Thymus (tissue), 11 donors: ENCODE measurements around the gene CNTFR. TPM values are rescaled to one million over a fixed set of nuclear protein-coding genes. Genes with fewer than 3 reads are reported as not detected.
"Not testable (repeated sequence)": the region's sequence is repeated elsewhere in the genome, so short reads cannot be mapped to it uniquely, and the experiment has no call there.

Experiments used
- DNase-seq, 9 donors: peaks; one replicate each; pipeline ENCODE4 v3.0.0-alpha.2; 2013; ENCODE audit warnings: low spot score in 9 of 9, low read depth in 6 of 9, missing footprints in 1 of 9
- H3K27ac ChIP-seq, 2 donors: one replicate each; pipeline ENCODE4 v1.5.1; 2013; ENCODE audit warnings: control low read depth in 1 of 2, low read depth in 1 of 2, low read length in 1 of 2, mild to moderate bottlenecking in 1 of 2, moderate library complexity in 1 of 2
- H3K27me3 ChIP-seq, 2 donors: one replicate each; pipeline ENCODE4 v1.5.1; 2013; ENCODE audit warnings: low read length in 1 of 2; ENCODE audit not compliant: control insufficient read depth in 2 of 2, insufficient read depth in 1 of 2
- H3K36me3 ChIP-seq, 2 donors: one replicate each; pipeline ENCODE4 v1.5.1; 2013; ENCODE audit warnings: low read length in 1 of 2, mild to moderate bottlenecking in 1 of 2, moderate library complexity in 1 of 2; ENCODE audit not compliant: control insufficient read depth in 2 of 2, insufficient read depth in 2 of 2
- H3K4me1 ChIP-seq, 2 donors: one replicate each; pipeline ENCODE4 v1.5.1; 2013; ENCODE audit warnings: low read length in 2 of 2; ENCODE audit not compliant: control insufficient read depth in 2 of 2, insufficient read depth in 2 of 2
- H3K4me3 ChIP-seq, 2 donors: one replicate each; pipeline ENCODE4 v1.5.1; 2013; ENCODE audit warnings: low read length in 2 of 2, control low read depth in 1 of 2, mild to moderate bottlenecking in 1 of 2
- H3K9me3 ChIP-seq, 2 donors: one replicate each; pipeline ENCODE4 v1.5.1; 2013; ENCODE audit warnings: low read length in 1 of 2, mild to moderate bottlenecking in 1 of 2; ENCODE audit not compliant: control insufficient read depth in 2 of 2, insufficient read depth in 1 of 2
- WGBS: extraction: QIAGEN DNeasy Blood & Tissue Kit; methylation state at CpG from one replicate; pipeline ENCODE4 v1.1.7; 2013; 5-methylcytosine and 5-hydroxymethylcytosine counted together
- polyA plus RNA-seq: library from polyadenylated mRNA; stranded (reverse); fragments of 200-250 nt; gene quantifications from one replicate; pipeline ENCODE4 v1.2.3, GENCODE V29; 2013
- total RNA-seq: library from RNA; stranded (reverse); fragments of 120-200 nt; gene quantifications from one replicate; pipeline ENCODE4 v1.2.4, GENCODE V29; 2013
- donor health status: healthy.

CNTFR gene
- total and polyA plus RNA-seq, 2 donors, result 2.2 to 3.9 TPM

- H3K27me3 ChIP-seq, H3K4me3 ChIP-seq, H3K4me1 ChIP-seq, DNase-seq, H3K27ac ChIP-seq, H3K9me3 ChIP-seq, H3K36me3 ChIP-seq: not testable (repeated sequence)
- WGBS, result 93% methylated on average over 8 of the region's 8 CpGs
Observed at GRCh38 chr9:34532041-34532440, 57.5 kb downstream of the CNTFR start.

- 99% methylated on average over 2 of the region's 2 CpGs for WGBS
- DNase-seq, result no peak
- Histone ChIP-seq H3K4me1 (peaks cover 5 to 6% of the 10 kb centered on the region in 2 donors), H3K27ac (no peak overlapping the region), H3K27me3 (peaks cover 17 to 35% of the 10 kb centered on the region in 2 donors), H3K9me3 (peaks cover 0 to 4% of the 10 kb centered on the region in 2 donors), H3K4me3 (no peak overlapping the region), H3K36me3 (no peaks in the 10 kb centered on the region)
Observed at GRCh38 chr9:34526026-34526425, 63.5 kb downstream of the CNTFR start.

GRCh38 chr9:34524349-34524748 lies 65.2 kb downstream of the CNTFR start:
- 96% methylated on average over 3 of the region's 3 CpGs for WGBS

GRCh38 chr9:34522971-34523797 lies 66.3 kb downstream of the CNTFR start, which contains the start of gene ENHO:
Gene ENHO, minus strand, starts transcription at chr9:34522990. Its CDS starts 1,295 bp downstream, at chr9:34521695.
- 4% methylated on average over 63 of the region's 63 CpGs for WGBS
- Histone ChIP-seq H3K36me3 (no peaks in the 10 kb centered on the region), H3K9me3 (peaks cover 0 to 4% of the 10 kb centered on the region in 2 donors), H3K4me3 (peak within 1 kb of the TSS in 1 of 2 donors; percentile 44), H3K27me3 (peaks cover 17 to 54% of the 10 kb centered on the region in 2 donors), H3K4me1 (peaks cover 5 to 6% of the 10 kb centered on the region in 2 donors), H3K27ac (no peak within 1 kb of the TSS)
- DNase-seq, result peak; percentile 41 to 88 (median 78)

More at GRCh38 chr9:34524349-34524748, 65.2 kb downstream of the CNTFR start:
- DNase-seq, result no peak
- peaks cover 0 to 4% of the 10 kb centered on the region in 2 donors for H3K9me3 ChIP-seq
- H3K4me1 ChIP-seq, result peaks cover 5 to 6% of the 10 kb centered on the region in 2 donors
- H3K27ac ChIP-seq, result no peak overlapping the region
- H3K4me3 ChIP-seq, result no peak overlapping the region
- H3K27me3 ChIP-seq, result peaks cover 17 to 50% of the 10 kb centered on the region in 2 donors
- no peaks in the 10 kb centered on the region for H3K36me3 ChIP-seq

GRCh38 chr9:34522091-34522887 lies 67.2 kb downstream of the CNTFR start:
- no peak overlapping the region for H3K27ac ChIP-seq
- peak overlapping the region in 1 of 2 donors; percentile 44 for H3K4me3 ChIP-seq
- H3K4me1 ChIP-seq, result peaks cover 5 to 6% of the 10 kb centered on the region in 2 donors
- 27% methylated on average over 31 of the region's 31 CpGs for WGBS
- H3K36me3 ChIP-seq, result no peaks in the 10 kb centered on the region
- peaks cover 0 to 4% of the 10 kb centered on the region in 2 donors for H3K9me3 ChIP-seq
- peaks cover 17 to 58% of the 10 kb centered on the region in 2 donors for H3K27me3 ChIP-seq
- DNase-seq, result no peak

GRCh38 chr9:34521406-34522045 lies 68.0 kb downstream of the CNTFR start:
- 97% methylated on average over 11 of the region's 11 CpGs for WGBS
- Histone ChIP-seq H3K27me3 (peaks cover 17 to 62% of the 10 kb centered on the region in 2 donors), H3K9me3 (peaks cover 0 to 4% of the 10 kb centered on the region in 2 donors), H3K36me3 (no peaks in the 10 kb centered on the region), H3K27ac (no peak overlapping the region), H3K4me1 (peaks cover 5 to 6% of the 10 kb centered on the region in 2 donors), H3K4me3 (no peak overlapping the region)
- DNase-seq, result no peak

GRCh38 chr9:34520505-34521385 lies 68.8 kb downstream of the CNTFR start:
- peaks cover 0 to 4% of the 10 kb centered on the region in 2 donors for H3K9me3 ChIP-seq
- H3K36me3 ChIP-seq, result no peaks in the 10 kb centered on the region
- H3K27ac ChIP-seq, result no peak overlapping the region
- peaks cover 17 to 64% of the 10 kb centered on the region in 2 donors for H3K27me3 ChIP-seq
- DNase-seq, result no peak
- 95% methylated on average over 6 of the region's 6 CpGs for WGBS
- H3K4me3 ChIP-seq, result no peak overlapping the region
- H3K4me1 ChIP-seq, result peaks cover 5 to 6% of the 10 kb centered on the region in 2 donors

GRCh38 chr9:34520096-34520495 lies 69.4 kb downstream of the CNTFR start:
- H3K4me3 ChIP-seq, result no peak overlapping the region
- peaks cover 17 to 62% of the 10 kb centered on the region in 2 donors for H3K27me3 ChIP-seq
- H3K9me3 ChIP-seq, result peaks cover 0 to 4% of the 10 kb centered on the region in 2 donors
- no peak overlapping the region for H3K27ac ChIP-seq
- peaks cover 5 to 6% of the 10 kb centered on the region in 2 donors for H3K4me1 ChIP-seq
- WGBS, result 94% methylated on average over 6 of the region's 6 CpGs
- H3K36me3 ChIP-seq, result no peaks in the 10 kb centered on the region
- no peak for DNase-seq
